ENCODE results near the gene ALPK1. TPM values are rescaled to one million over a fixed set of nuclear protein-coding genes. Genes with fewer than 3 reads are reported as not detected.

Gene ALPK1
- total and polyA plus RNA-seq, 2 of the 4 experiments (the other 2 are of a cell fraction): 3.3 to 7.9 TPM

GRCh38 chr4:112411781-112412550 lies 114.8 kb downstream of the ALPK1 start:
- in situ Hi-C loops (cut with MboI; ENCODE audit: low sequenced_read_pairs): no loop called here
- H3K9ac ChIP-seq (ENCODE audit: low read depth, low read length): no peak overlapping the region
- no peak overlapping the region for H2BK15ac ChIP-seq (ENCODE audit: low read depth, low read length)
- no peak overlapping the region for H2BK120ac ChIP-seq (ENCODE audit: low read depth, low read length)
- H3K79me1 ChIP-seq (ENCODE audit: low read depth in 1 of 2, low read length in 2 of 2): no peaks in the 10 kb centered on the region
- H3K36me3 ChIP-seq (ENCODE audit: control insufficient read depth, insufficient read depth, low read length): peaks cover 1% of the 10 kb centered on the region; the same call in 1 of the 2 replicates
- no peaks in the 10 kb centered on the region for H3K4me1 ChIP-seq (ENCODE audit: control insufficient read depth, insufficient read depth, low read length)
- no peak overlapping the region for H3K56ac ChIP-seq (ENCODE audit: extremely low read depth, insufficient read depth, low read length)
- H3K4me3 ChIP-seq (ENCODE audit: insufficient read depth, low read depth, low read length): no peak overlapping the region
- H3K14ac ChIP-seq (replicated peaks; ENCODE audit: low read depth, low read length): no peak overlapping the region
- dilution Hi-C loops (cut with HindIII; ENCODE audit: low sequenced_read_pairs, unreplicated experiment): no loop called here
- POLR2A ChIA-PET (ENCODE audit: unreplicated experiment): no interaction called here
- H3K4me2 ChIP-seq (ENCODE audit: low read depth, low read length): no peak overlapping the region
- H4K20me1 ChIP-seq (ENCODE audit: insufficient read depth, low read length): no peaks in the 10 kb centered on the region
- H2BK20ac ChIP-seq (ENCODE audit: low read depth, low read length): no peak overlapping the region
- no peak for ATAC-seq (ENCODE audit: low read depth)
- no peak overlapping the region for H3K23ac ChIP-seq (ENCODE audit: low read depth, low read length)
- WGBS, 2 experiments (ENCODE audit: extremely low coverage in 2 of 2, insufficient read length in 1 of 2): 75% methylated on average over 26 of the region's 32 CpGs; no CpG with 5 or more reads in 1 of the 2 experiments
- CTCF ChIA-PET: no interaction called here
- H2AFZ ChIP-seq (replicated peaks; ENCODE audit: low read length, poor library complexity): no peak overlapping the region
- no peak overlapping the region for H2AK5ac ChIP-seq (ENCODE audit: low read depth, low read length)
- no peaks in the 10 kb centered on the region for H3K27me3 ChIP-seq (ENCODE audit: control insufficient read depth, insufficient read depth, low read length)
- no peak overlapping the region for H4K91ac ChIP-seq (ENCODE audit: insufficient read depth, low read depth, low read length)
- H4K8ac ChIP-seq (ENCODE audit: low read depth in 2 of 2, low read length in 2 of 2): no peak overlapping the region
- TF ChIP-seq CEBPB (IDR thresholded peaks at IDR 0.05; ENCODE audit: low read depth, low read length): no peak
- TF ChIP-seq RFX5 (IDR thresholded peaks at IDR 0.05; ENCODE audit: low read depth, low read length): no peak
- TF ChIP-seq RAD21 (IDR thresholded peaks at IDR 0.05; ENCODE audit: low read length): no peak
- TF ChIP-seq MXI1 (IDR thresholded peaks at IDR 0.05; ENCODE audit: borderline replicate concordance, low read depth, low read length): no peak
- no peak for TF ChIP-seq BHLHE40 (IDR thresholded peaks at IDR 0.05; ENCODE audit: low read depth, low read length)
- no peak for TF ChIP-seq SMC3 (IDR thresholded peaks at IDR 0.05; ENCODE audit: low read depth, low read length)
- no peak for TF ChIP-seq FOS (IDR thresholded peaks at IDR 0.05; ENCODE audit: low read depth, low read length)
- no peak for TF ChIP-seq POLR2A (IDR thresholded peaks at IDR 0.05; ENCODE audit: low read depth, low read length)
- TF ChIP-seq MAZ (IDR thresholded peaks at IDR 0.05; ENCODE audit: borderline replicate concordance, low read depth, low read length): no peak
- no peak for TF ChIP-seq NFE2L2 (IDR thresholded peaks at IDR 0.05; ENCODE audit: low read depth, low read length)
- TF ChIP-seq USF2 (IDR thresholded peaks at IDR 0.05; ENCODE audit: low read depth, low read length): no peak
- no peak for TF ChIP-seq RCOR1 (IDR thresholded peaks at IDR 0.05; ENCODE audit: insufficient replicate concordance, low read length)
- no peak for TF ChIP-seq CHD1 (IDR thresholded peaks at IDR 0.05; ENCODE audit: low read depth, low read length)
- TF ChIP-seq MAFK (IDR thresholded peaks at IDR 0.05; ENCODE audit: low read depth, low read length): no peak
- TF ChIP-seq ELK1 (IDR thresholded peaks at IDR 0.05; ENCODE audit: borderline replicate concordance, low read depth, low read length): no peak
- no peak for TF ChIP-seq CTCF (conservative IDR thresholded peaks at IDR 0.05; ENCODE audit: low read depth, low read length)
- H3K9me1 ChIP-seq (ENCODE audit: insufficient read depth, low read length): no peaks in the 10 kb centered on the region
- no peaks in the 10 kb centered on the region for H3K9me3 ChIP-seq (ENCODE audit: control insufficient read depth, insufficient read depth, low read length)
- no peak overlapping the region for H3K18ac ChIP-seq (ENCODE audit: low read depth, low read length)
- no peak for DNase-seq
- intact Hi-C loops (cut with micrococcal nuclease): no loop called here
- H3K4ac ChIP-seq (ENCODE audit: low read depth, low read length): no peak overlapping the region
- no peak overlapping the region for H2BK5ac ChIP-seq (ENCODE audit: low read depth, low read length, poor library complexity, severe bottlenecking)
- BruUV-seq (replicated peaks): no TSS peak
- no peak overlapping the region for H3K27ac ChIP-seq (ENCODE audit: insufficient read depth, low read length)
- no peak overlapping the region for H4K5ac ChIP-seq (ENCODE audit: low read depth, low read length)
- peak overlapping the region; percentile 47 for H2AK9ac ChIP-seq (replicated peaks; ENCODE audit: low read depth, low read length, poor library complexity)
